Stimulated activated CD8-positive, alpha-beta memory T cell treated with anti-CD3 and anti-CD28 coated beads, Interleukin-4, amount 100 ng/mL, for 24 hours (primary cell): ENCODE results near the gene KLF8.
"Not testable (repeated sequence)": the region's sequence is repeated elsewhere in the genome, so short reads cannot be mapped to it uniquely, and the experiment has no call there.

Source experiments
- DNase-seq: peaks from one replicate; pipeline ENCODE4 v3.0.0-alpha.2; 2020; ENCODE audit warnings: low read depth

The KLF8 gene

GRCh38 chrX:56232221-56233082 is at the start of gene KLF8:
Gene KLF8 (plus strand): TSS chrX:56232356. CDS start chrX:56233335, 979 bp downstream.
- peak; percentile 15 for DNase-seq

GRCh38 chrX:56206945-56207344 is 25.2 kb upstream of the KLF8 start:
- not testable (repeated sequence) for DNase-seq

- no peak for DNase-seq
Observed at GRCh38 chrX:56211701-56212100, 20.5 kb upstream of the KLF8 start.

GRCh38 chrX:56216332-56216731 is 15.8 kb upstream of the KLF8 start:
- no peak for DNase-seq

GRCh38 chrX:56219700-56220099 is 12.5 kb upstream of the KLF8 start:
- no peak for DNase-seq

- no peak for DNase-seq
Observed at GRCh38 chrX:56221101-56221500, 11.1 kb upstream of the KLF8 start.

- DNase-seq: no peak
Observed at GRCh38 chrX:56222473-56223000, 9.6 kb upstream of the KLF8 start.

GRCh38 chrX:56226980-56227379 is 5.2 kb upstream of the KLF8 start:
- no peak for DNase-seq

- no peak for DNase-seq
Observed at GRCh38 chrX:56228914-56229313, 3.2 kb upstream of the KLF8 start.

GRCh38 chrX:56231537-56232090 is 542 bp upstream of the KLF8 start:
- no peak for DNase-seq

GRCh38 chrX:56233100-56233499 is 944 bp downstream of the KLF8 start:
- no peak for DNase-seq

- no peak for DNase-seq
Observed at GRCh38 chrX:56233682-56234081, 1.5 kb downstream of the KLF8 start.

GRCh38 chrX:56248492-56248891 is 16.3 kb downstream of the KLF8 start:
- DNase-seq: peak; percentile 35

- DNase-seq: no peak
Observed at GRCh38 chrX:56253832-56254703, 21.9 kb downstream of the KLF8 start.

GRCh38 chrX:56268888-56269287 is 36.7 kb downstream of the KLF8 start:
- DNase-seq: no peak

GRCh38 chrX:56278692-56279091 is 46.5 kb downstream of the KLF8 start:
- no peak for DNase-seq

- no peak for DNase-seq
Observed at GRCh38 chrX:56279863-56280262, 47.7 kb downstream of the KLF8 start.

GRCh38 chrX:56281789-56282188 is 49.6 kb downstream of the KLF8 start:
- DNase-seq: no peak

- no peak for DNase-seq
Observed at GRCh38 chrX:56284269-56284668, 52.1 kb downstream of the KLF8 start.

GRCh38 chrX:56288608-56289007 is 56.5 kb downstream of the KLF8 start:
- no peak for DNase-seq

- no peak for DNase-seq
Observed at GRCh38 chrX:56289449-56289848, 57.3 kb downstream of the KLF8 start.

- DNase-seq: no peak
Observed at GRCh38 chrX:56308726-56309125, 76.6 kb downstream of the KLF8 start.
